SK-N-SH treated with all-trans-retinoic acid at 6 μM for 48 hours (cell line): Measurements from ENCODE around the gene RAB11B.

Experiments used
- ARNTL ChIP-seq: fragments of 450-650 bp; formaldehyde crosslinking; IDR thresholded peaks from 2 replicates; pipeline ENCODE4 v1.5.0; 2020; ENCODE audit warnings: low read depth, mild to moderate bottlenecking, moderate library complexity, borderline replicate concordance
- BACH2 ChIP-seq: fragments of 250-450 bp; sonication (Bioruptor Pico); IDR thresholded peaks from 2 replicates; pipeline ENCODE4 v1.9.0; 2021; ENCODE audit warnings: mild to moderate bottlenecking, borderline replicate concordance
- CSDC2 ChIP-seq: fragments of 250-450 bp; sonication (Bioruptor Pico); IDR thresholded peaks from 2 replicates; pipeline ENCODE4 v1.5.0; 2020; ENCODE audit warnings: mild to moderate bottlenecking, moderate library complexity
- ESRRG ChIP-seq: fragments of 250-450 bp; sonication (Bioruptor Pico); IDR thresholded peaks from 2 replicates; pipeline ENCODE4 v1.6.1; 2021; ENCODE audit warnings: mild to moderate bottlenecking
- ISL1 ChIP-seq: fragments of 250-450 bp; sonication (Bioruptor Pico); IDR thresholded peaks from 2 replicates; pipeline ENCODE4 v2.1.2; 2022; ENCODE audit warnings: mild to moderate bottlenecking, moderate library complexity
- PPARA ChIP-seq: fragments of 250-450 bp; sonication (Bioruptor Pico); IDR thresholded peaks from 2 replicates; pipeline ENCODE4 v1.5.0; 2020; ENCODE audit warnings: mild to moderate bottlenecking, borderline replicate concordance
- RARB ChIP-seq: fragments of 250-450 bp; sonication (Bioruptor Pico); IDR thresholded peaks from 2 replicates; pipeline ENCODE4 v1.8.0; 2021; ENCODE audit warnings: mild to moderate bottlenecking, moderate library complexity
- SNAI2 ChIP-seq: fragments of 250-450 bp; sonication (Bioruptor Pico); IDR thresholded peaks from 2 replicates; pipeline ENCODE4 v1.5.0; 2020; ENCODE audit warnings: mild to moderate bottlenecking, moderate library complexity
- ZC3H10 ChIP-seq: fragments of 250-450 bp; sonication (Bioruptor Pico); IDR thresholded peaks from 2 replicates; pipeline ENCODE4 v1.5.1; 2021; ENCODE audit warnings: mild to moderate bottlenecking, moderate library complexity
- ZFP3 ChIP-seq: fragments of 250-450 bp; sonication (Bioruptor Pico); IDR thresholded peaks from 2 replicates; pipeline ENCODE4 v1.5.0; 2020; ENCODE audit warnings: mild to moderate bottlenecking, moderate library complexity
- ZFP30 ChIP-seq: fragments of 450-650 bp; formaldehyde crosslinking; IDR thresholded peaks from 2 replicates; pipeline ENCODE4 v1.5.0; 2022; ENCODE audit warnings: mild to moderate bottlenecking, moderate library complexity
- TF ChIP-seq, protein P1 (sequence below): fragments of 250-450 bp; sonication (Bioruptor Pico); IDR thresholded peaks from 2 replicates; pipeline ENCODE4 v1.5.1; 2020; ENCODE audit warnings: low read depth, mild to moderate bottlenecking, moderate library complexity
- TF ChIP-seq, protein P2 (sequence below): fragments of 250-450 bp; sonication (Bioruptor Pico); IDR thresholded peaks from 2 replicates; pipeline ENCODE4 v1.8.0; 2020; ENCODE audit warnings: mild to moderate bottlenecking, moderate library complexity, borderline replicate concordance

- TF ChIP-seq RARB (no peak), ARNTL (no peak), ZC3H10 (CRISPR knock-in tag) (no peak), BACH2 (CRISPR knock-in tag) (no peak), ZFP3 (CRISPR knock-in tag) (no peak), PPARA (CRISPR knock-in tag) (no peak), ZFP30 (CRISPR knock-in tag) (no peak), ESRRG (CRISPR knock-in tag) (no peak), SNAI2 (CRISPR knock-in tag) (no peak), ISL1 (CRISPR knock-in tag) (no peak), CSDC2 (CRISPR knock-in tag) (no peak)
- TF ChIP-seq, protein P1, sequence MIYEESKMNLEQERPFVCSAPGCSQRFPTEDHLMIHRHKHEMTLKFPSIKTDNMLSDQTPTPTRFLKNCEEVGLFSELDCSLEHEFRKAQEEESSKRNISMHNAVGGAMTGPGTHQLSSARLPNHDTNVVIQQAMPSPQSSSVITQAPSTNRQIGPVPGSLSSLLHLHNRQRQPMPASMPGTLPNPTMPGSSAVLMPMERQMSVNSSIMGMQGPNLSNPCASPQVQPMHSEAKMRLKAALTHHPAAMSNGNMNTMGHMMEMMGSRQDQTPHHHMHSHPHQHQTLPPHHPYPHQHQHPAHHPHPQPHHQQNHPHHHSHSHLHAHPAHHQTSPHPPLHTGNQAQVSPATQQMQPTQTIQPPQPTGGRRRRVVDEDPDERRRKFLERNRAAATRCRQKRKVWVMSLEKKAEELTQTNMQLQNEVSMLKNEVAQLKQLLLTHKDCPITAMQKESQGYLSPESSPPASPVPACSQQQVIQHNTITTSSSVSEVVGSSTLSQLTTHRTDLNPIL (CRISPR knock-in tag), result no peak
- TF ChIP-seq, protein P2, sequence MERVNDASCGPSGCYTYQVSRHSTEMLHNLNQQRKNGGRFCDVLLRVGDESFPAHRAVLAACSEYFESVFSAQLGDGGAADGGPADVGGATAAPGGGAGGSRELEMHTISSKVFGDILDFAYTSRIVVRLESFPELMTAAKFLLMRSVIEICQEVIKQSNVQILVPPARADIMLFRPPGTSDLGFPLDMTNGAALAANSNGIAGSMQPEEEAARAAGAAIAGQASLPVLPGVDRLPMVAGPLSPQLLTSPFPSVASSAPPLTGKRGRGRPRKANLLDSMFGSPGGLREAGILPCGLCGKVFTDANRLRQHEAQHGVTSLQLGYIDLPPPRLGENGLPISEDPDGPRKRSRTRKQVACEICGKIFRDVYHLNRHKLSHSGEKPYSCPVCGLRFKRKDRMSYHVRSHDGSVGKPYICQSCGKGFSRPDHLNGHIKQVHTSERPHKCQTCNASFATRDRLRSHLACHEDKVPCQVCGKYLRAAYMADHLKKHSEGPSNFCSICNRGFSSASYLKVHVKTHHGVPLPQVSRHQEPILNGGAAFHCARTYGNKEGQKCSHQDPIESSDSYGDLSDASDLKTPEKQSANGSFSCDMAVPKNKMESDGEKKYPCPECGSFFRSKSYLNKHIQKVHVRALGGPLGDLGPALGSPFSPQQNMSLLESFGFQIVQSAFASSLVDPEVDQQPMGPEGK (CRISPR knock-in tag), result no peak
Measured at GRCh38 chr19:8403098-8403819, 13.1 kb downstream of the RAB11B start.
